ENCODE results near the gene GPR39.

- TF ChIP-seq CTCF (IDR thresholded peaks at IDR 0.05) (no peak), POLR2A (IDR thresholded peaks at IDR 0.05) (no peak)
Measured at GRCh38 chr2:132374151-132374550, 42.5 kb upstream of the GPR39 start.

Data from adrenal gland (tissue), 5 donors.